Motor neuron (in vitro differentiated cells): ENCODE measurements around the gene LSM14A. TPM values are rescaled to one million over a fixed set of nuclear protein-coding genes. Genes with fewer than 3 reads are reported as not detected.
"Not testable (repeated sequence)": the region's sequence is repeated elsewhere in the genome, so short reads cannot be mapped to it uniquely, and the experiment has no call there.

ENCODE experiments used
- ATAC-seq, 8 experiments: fragments of 200-7000 bp; cut with Tn5 transposase; replicated peaks in 6 of 8; 2 replicates each; pipeline ENCODE4 v1.8.0; 2021; ENCODE audit warnings: mild to moderate bottlenecking in 8 of 8, moderate library complexity in 8 of 8
- H3K27ac ChIP-seq, 2 donors: fragments of 250-450 bp; sonication (Bioruptor Pico); 2 replicates each; pipeline ENCODE4 v1.9.0; 2021; ENCODE audit warnings: antibody characterized with exemption in 2 of 2, mild to moderate bottlenecking in 2 of 2, moderate library complexity in 1 of 2
- H3K4me1 ChIP-seq, 2 donors: fragments of 250-450 bp; sonication (Bioruptor Pico); replicated peaks in 1 of 2; 2 replicates each; pipeline ENCODE4 v1.6.1; 2021; ENCODE audit warnings: antibody characterized with exemption in 2 of 2, mild to moderate bottlenecking in 2 of 2, moderate library complexity in 1 of 2
- H3K4me3 ChIP-seq, 5 donors: fragments of 250-450 bp; sonication (Bioruptor Pico); 2 replicates each; pipeline ENCODE4 v1.9.0; 2021; ENCODE audit warnings: antibody characterized with exemption in 5 of 5, mild to moderate bottlenecking in 5 of 5, moderate library complexity in 4 of 5
- WGBS, 10 experiments: fragments of 450-650 bp; shearing (Covaris generic); methylation state at CpG; one replicate each; pipeline ENCODE4 v1.0.0; 2022; 5-methylcytosine and 5-hydroxymethylcytosine counted together
- in situ Hi-C, 9 experiments: fragments of 400-800 bp; cut with MboI; loops; one replicate each; pipeline ENCODE4 v1.15.0; 2021; ENCODE audit warnings: low sequenced_read_pairs in 9 of 9, low pct_unique_long_range_greater_than_20kb in 2 of 9; ENCODE audit not compliant: unreplicated experiment in 9 of 9
- total RNA-seq, 8 experiments: library from RNA; unstranded; fragments of 300-600 nt; gene quantifications; 2 replicates each; pipeline versions ENCODE4 v1.2.3 to v1.2.4, GENCODE V29; 2022

LSM14A gene
- total RNA-seq, 8 experiments from 2014 or later, result 46.7 to 108 (median 76.7) TPM

DNA sequence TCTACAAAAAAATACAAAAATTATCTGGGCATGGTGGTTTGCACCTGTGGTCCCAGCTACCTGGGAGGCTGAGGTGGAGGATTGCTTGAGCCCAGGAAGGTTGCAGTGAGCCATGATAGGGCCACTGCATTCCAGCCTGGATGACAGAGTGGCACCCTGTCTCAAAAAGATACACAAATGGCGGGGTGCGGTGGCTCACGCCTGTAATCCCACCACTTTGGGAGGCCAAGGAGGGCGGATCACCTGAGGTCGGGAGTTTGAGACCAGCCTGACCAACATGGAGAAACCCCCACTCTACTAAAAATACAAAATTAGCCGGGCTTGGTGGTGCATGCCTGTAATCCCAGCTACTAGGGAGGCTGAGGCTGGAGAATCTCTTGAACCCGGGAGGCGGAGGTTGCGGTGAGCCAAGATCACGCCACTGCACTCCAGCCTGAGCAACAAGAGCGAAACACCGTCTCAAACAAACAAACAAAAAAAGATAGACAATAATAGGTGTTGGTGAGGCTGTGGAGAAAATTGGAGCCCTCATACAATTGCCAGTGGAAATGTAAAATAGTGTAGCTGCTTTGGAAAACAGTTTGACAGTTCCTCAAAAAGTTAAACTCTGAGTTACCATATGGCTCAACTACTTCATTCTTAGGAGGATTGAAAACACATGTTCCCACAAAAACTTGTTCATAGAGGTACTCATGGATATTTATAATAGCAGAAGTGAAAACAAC is 2.7 kb upstream of the LSM14A start:
- peaks cover 14 to 19% of the 10 kb centered on the region in 2 donors for H3K4me1 ChIP-seq
- in situ Hi-C loops, H3K27ac ChIP-seq, ATAC-seq, H3K4me3 ChIP-seq: not testable (repeated sequence)
- 77 to 100% (median 87%) methylated on average over 1 to 11 of the region's 12 CpGs; no CpG with 5 or more reads in 3 of the 10 experiments for WGBS, 10 experiments

DNA sequence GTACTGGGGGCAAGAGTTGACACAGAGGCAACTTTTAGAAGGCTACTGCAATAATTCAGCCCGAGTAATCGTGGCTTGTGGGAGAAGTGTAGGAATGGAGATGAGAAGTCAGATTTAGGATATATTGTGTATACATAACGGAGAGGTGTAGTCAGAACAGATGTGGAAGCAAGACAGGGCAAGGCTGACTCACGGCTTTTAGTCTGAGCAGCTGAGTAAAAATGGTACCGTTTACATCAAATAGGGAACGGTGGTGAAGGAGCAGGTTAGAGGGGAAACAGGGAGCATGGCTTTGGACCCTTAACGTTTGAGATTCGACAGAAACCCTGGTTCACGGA is 796 bp upstream of the LSM14A start:
- peak in 5 of 8 experiments; percentile 1 to 33 (median 2) for ATAC-seq
- 0 to 50% (median 21%) methylated on average over 2 to 8 of the region's 9 CpGs; no CpG with 5 or more reads in 2 of the 10 experiments for WGBS, 10 experiments
- H3K4me3 ChIP-seq, result peak overlapping the region; percentile 69 to 92 (median 73)
- in situ Hi-C loops, result no loop called here
- H3K27ac ChIP-seq, result peak overlapping the region; percentile 97 to 99
- H3K4me1 ChIP-seq, result peaks cover 17 to 37% of the 10 kb centered on the region in 2 donors

DNA sequence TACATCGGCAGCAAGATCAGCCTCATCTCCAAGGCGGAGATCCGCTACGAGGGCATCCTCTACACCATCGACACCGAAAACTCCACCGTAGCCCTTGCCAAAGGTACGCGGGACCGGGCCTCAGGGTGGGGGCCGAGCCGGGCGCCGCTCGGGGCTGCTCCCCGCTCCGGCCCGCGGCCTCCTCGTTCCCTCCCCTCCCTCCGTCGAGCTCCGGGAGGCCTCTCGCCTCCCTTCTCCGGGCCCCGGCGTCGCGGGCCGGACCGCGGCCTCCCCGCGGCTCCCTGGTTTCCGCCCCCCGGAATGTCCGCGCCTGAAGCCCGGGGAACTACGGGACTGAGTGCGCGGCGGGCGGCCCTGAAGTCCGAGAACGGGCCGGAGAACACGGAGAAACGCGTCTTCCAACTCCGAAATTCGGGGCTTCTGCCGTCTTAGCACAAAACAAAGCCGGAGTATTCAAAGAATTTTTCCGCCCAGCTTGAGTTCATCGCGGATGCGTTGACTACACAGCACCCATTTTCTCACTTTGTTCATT is 423 bp downstream of the LSM14A start:
- H3K4me3 ChIP-seq, result peak overlapping the region; percentile 69 to 92 (median 73)
- in situ Hi-C loops, result no loop called here
- H3K4me1 ChIP-seq, result peaks cover 24 to 50% of the 10 kb centered on the region in 2 donors
- peak in 5 of 8 experiments; percentile 13 to 47 (median 35) for ATAC-seq
- 0 to 1% (median 0%) methylated on average over 2 to 14 of the region's 58 CpGs; no CpG with 5 or more reads in 4 of the 10 experiments for WGBS, 10 experiments
- H3K27ac ChIP-seq, result peak overlapping the region; percentile 97 to 99

DNA sequence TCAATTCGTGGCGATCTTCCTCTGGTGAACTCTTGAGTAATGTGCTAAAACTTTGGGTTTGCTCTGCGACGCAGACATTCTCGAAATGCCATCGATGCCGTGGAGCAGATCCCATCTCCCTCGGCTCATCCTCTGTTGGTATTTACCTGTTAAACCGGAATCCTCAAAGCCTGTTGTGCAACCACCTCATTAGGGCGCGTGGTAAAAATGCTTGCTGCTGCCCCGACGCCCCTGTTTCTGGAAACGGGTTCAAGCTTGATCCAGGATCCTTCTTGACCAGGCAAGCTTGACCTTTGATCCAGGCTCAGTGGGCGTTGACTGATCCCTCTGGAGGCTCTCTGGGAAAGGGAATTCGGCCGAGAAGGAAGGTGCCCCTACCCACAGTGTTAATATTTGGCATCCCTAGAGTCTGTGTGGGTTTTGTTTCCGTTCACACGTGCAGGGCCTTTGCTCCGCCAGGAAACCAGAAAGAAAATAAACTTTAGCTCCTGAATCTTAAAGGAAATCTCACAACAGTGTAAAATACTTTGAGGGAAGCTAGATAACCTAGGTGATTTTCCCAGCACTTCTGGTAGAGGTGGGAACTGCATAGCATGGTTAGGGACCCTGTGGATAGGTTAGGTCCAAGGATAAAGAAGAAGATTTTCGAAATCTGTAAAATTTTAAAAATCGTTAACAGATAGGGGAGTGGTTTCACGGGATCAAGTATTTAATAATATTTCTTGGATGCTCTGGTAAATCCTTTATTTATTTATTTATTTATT is 1.1 kb downstream of the LSM14A start:
- peak overlapping the region; percentile 69 to 92 (median 73) for H3K4me3 ChIP-seq
- in situ Hi-C loops, result no loop called here
- H3K27ac ChIP-seq, result peak overlapping the region; percentile 97 to 99
- no peak for ATAC-seq
- 0 to 8% (median 1%) methylated on average over 4 to 20 of the region's 23 CpGs; no CpG with 5 or more reads in 1 of the 10 experiments for WGBS, 10 experiments
- H3K4me1 ChIP-seq, result peaks cover 25 to 56% of the 10 kb centered on the region in 2 donors

DNA sequence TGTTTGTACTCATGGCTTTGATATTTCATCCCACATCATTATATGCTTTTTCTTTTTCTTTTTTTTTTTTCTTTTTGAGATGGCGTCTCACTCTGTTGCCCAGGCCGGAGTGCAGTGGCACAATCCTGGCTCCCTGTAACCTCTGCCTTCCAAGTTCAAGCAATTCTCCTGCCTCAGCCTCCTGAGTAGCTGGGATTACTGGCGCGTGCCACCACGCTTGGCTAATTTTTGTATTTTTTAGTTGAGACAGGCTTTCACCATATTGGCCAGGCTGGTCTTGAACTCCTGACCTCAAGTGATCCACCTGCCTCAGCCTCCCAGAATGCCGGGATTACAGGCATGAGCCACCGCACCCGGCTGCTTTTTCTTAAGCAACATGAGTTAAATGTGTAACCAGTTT is 2.9 kb downstream of the LSM14A start:
- WGBS, 10 experiments, result 47 to 100% (median 88%) methylated on average over 2 to 8 of the region's 8 CpGs

DNA sequence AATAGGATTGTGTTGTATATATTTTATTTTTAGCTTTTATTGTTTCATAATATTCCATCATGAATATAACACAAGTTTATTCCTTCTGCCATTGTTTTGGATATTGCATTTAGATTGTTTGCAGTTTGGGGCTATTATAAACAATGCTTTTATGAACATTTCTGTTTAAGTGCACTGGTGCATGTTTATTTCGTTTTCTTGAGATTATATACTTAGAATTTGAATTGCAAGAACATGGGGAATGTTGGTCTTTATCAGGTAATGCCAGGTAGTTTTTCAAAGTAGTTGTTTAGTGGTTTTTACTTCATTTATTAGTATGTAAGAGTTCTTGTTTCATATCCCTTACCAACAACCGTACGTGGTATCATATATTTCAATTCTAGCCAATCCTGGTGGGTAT is 4.3 kb downstream of the LSM14A start:
- Histone ChIP-seq H3K4me1 (peaks cover 17 to 50% of the 10 kb centered on the region in 2 donors), H3K27ac (no peak overlapping the region), H3K4me3 (no peak overlapping the region)
- WGBS, 10 experiments, result 29 to 94% (median 81%) methylated on average over 2 to 3 of the region's 3 CpGs; no CpG with 5 or more reads in 2 of the 10 experiments
- in situ Hi-C loops, result no loop called here
- no peak for ATAC-seq

More for the DNA sequence above, 2.9 kb downstream of the LSM14A start:
- H3K27ac ChIP-seq, ATAC-seq, in situ Hi-C loops: not testable (repeated sequence)
- Histone ChIP-seq H3K4me3 (peak overlapping the region in 4 of 5 donors; percentile 5 to 11 (median 8)), H3K4me1 (peaks cover 29 to 63% of the 10 kb centered on the region in 2 donors)

DNA sequence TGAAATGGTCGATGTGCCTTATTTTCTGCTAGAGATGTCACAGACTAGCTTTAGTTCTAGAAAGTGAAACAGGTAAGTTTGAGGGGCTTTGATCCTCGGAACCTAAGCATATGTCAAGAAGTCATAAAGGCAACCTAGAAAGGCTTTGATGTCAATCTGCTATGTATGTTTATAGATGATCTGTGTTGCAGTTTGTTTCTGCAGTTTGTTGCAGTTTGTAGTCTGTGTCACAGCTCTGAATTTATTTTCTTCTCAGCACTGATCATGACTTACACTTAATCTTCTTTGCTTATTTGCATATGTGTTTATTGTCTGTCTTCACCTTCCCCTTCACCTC is 5.9 kb downstream of the LSM14A start:
- no peak for ATAC-seq
- H3K4me1 ChIP-seq, result peaks cover 15 to 48% of the 10 kb centered on the region in 2 donors
- no peak overlapping the region for H3K27ac ChIP-seq
- WGBS, 10 experiments, result 14 to 95% (median 80%) methylated on average over 1 to 2 of the region's 2 CpGs; no CpG with 5 or more reads in 3 of the 10 experiments
- H3K4me3 ChIP-seq, result no peak overlapping the region
- in situ Hi-C loops, result no loop called here

DNA sequence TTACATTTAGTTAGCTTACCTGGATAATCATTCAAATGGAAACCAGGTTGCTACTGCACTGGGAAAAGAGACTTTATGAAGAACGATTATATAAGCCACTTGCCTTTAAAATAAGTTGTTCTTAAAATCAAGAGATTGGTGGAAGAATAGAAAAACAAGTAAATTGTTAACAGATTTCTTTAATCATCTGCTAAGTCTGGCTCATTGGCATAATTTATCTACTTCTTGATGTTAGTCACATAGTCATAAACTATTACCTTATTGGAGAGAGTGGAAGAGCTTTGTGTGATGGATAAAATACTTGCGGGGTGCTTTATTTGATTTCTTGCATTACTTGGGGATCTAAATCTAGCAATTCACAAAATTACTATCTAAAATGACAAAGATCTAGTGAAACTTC is 6.8 kb downstream of the LSM14A start:
- 0 to 100% (median 58%) methylated on average over 1 to 2 of the region's 2 CpGs; no CpG with 5 or more reads in 1 of the 10 experiments for WGBS, 10 experiments
- no peak for ATAC-seq
- H3K4me1 ChIP-seq, result peaks cover 15 to 48% of the 10 kb centered on the region in 2 donors
- in situ Hi-C loops, result no loop called here
- no peak overlapping the region for H3K4me3 ChIP-seq
- H3K27ac ChIP-seq, result no peak overlapping the region

DNA sequence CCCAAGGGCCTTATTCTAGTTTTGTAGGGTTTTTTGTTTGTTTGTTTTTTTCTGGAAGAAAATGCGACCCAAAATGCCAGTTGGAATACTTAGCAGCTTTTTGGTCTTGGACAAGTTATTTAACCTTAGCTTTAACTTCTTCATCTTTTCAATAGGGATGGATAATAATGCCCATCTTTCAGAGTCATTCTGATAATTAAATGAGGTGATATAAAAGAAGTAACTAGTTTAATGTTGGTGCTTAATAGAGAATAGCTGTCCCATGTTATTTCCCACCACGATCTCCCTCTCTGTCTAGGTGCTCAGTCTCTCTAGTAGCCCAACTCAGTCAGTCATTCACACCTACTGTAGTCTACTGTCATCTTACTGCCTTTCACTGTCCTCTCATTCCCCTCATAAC is 8.0 kb downstream of the LSM14A start:
- Histone ChIP-seq H3K4me1 (peaks cover 19 to 46% of the 10 kb centered on the region in 2 donors), H3K27ac (no peak overlapping the region), H3K4me3 (no peak overlapping the region)
- WGBS, 10 experiments, result 52 to 100% (median 81%) methylated on average over 1 to 2 of the region's 2 CpGs; no CpG with 5 or more reads in 1 of the 10 experiments
- ATAC-seq, result no peak
- in situ Hi-C loops, result no loop called here

DNA sequence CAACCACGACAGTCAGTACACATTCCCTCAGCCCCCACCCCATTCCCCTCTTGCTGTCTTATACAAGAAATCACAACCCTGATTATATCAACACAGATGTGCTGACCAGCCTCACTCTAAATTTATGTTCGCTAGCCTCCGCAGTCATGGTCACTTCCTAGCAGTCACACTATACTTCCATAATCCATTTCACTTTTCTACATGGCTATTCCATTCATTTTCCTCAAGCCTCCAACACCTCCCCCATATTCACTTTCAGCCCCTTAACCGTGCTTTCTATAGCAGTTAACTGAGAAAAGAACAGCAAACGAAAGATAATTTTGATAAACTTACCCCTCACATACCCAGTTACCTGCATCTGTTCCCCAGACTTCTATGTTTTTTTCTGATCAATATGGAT is 8.4 kb downstream of the LSM14A start:
- WGBS, 10 experiments, result 60 to 96% (median 91%) methylated on average over 1 to 5 of the region's 5 CpGs; no CpG with 5 or more reads in 2 of the 10 experiments

DNA sequence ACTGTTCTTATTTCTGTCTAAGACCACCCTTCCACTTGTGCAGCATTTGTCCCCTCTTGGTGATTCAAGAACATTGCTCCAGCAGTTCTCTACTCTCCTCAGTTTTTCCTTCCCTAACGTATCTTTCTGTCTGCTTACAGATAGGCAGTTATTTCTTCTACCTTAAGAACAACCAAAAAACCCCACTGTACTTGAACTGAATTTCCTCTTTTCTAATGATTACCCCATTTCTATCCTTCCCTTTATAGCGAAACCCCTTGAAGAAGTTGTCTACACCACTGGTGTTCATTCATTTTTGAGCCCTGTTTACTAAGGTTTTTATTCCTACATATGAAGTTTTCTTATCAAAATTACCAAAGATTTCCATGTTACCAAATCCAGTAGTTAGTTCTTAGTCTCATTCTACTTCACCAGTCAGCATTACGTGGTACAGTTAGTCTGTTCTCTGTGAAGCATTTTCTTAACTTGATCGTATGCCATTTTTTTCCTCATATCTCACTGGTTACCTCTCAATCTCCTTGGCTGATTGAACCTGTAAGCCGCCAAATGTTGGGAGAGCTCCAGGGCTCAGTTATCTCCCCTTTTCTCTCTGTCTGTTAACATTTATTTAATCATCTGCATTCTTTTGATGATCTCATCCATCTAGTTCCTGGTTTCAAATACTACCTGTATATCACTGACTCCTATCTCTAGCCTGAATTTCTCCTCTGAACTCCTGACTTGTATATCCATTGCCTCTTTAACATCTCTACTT is 9.0 kb downstream of the LSM14A start:
- in situ Hi-C loops, result no loop called here
- Histone ChIP-seq H3K4me3 (no peak overlapping the region), H3K27ac (no peak overlapping the region), H3K4me1 (peaks cover 19 to 36% of the 10 kb centered on the region in 2 donors)
- ATAC-seq, result no peak
- 90 to 100% (median 95%) methylated on average over 2 to 5 of the region's 5 CpGs for WGBS, 10 experiments

More for the DNA sequence above, 8.4 kb downstream of the LSM14A start:
- no peak for ATAC-seq
- Histone ChIP-seq H3K4me1 (peaks cover 19 to 41% of the 10 kb centered on the region in 2 donors), H3K4me3 (no peak overlapping the region), H3K27ac (no peak overlapping the region)
- in situ Hi-C loops, result no loop called here

DNA sequence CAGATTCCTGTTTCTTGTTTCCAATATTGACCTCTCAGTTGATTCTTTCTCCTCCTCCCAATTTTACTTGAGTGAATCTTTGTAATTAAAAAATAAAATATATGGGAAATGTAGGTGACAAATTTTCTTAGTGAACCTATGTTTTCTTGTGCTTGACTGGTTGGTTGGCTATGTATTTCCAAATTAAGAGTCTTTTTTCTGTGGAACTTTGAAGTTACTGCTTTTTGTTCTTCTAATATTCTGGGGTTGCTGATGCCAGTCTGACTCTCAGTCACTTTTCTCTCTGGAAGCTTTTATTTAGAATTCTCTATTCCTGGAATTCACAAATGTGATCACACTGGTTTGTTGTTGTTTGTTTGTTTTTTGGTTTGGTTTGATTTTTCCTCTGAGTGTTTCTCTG is 9.8 kb downstream of the LSM14A start:
- in situ Hi-C loops, result no loop called here
- Histone ChIP-seq H3K27ac (no peak overlapping the region), H3K4me1 (peaks cover 16 to 27% of the 10 kb centered on the region in 2 donors), H3K4me3 (no peak overlapping the region)
- no peak for ATAC-seq
